HepG2 (cell line): ENCODE results near the gene SEMA6B. TPM values are rescaled to one million over a fixed set of nuclear protein-coding genes. Genes with fewer than 3 reads are reported as not detected.

ENCODE experiments used
- ARNTL ChIP-seq: sonication (generic); formaldehyde crosslinking; IDR thresholded peaks from 2 replicates; pipeline ENCODE4 v1.4.0; 2020; ENCODE audit warnings: mild to moderate bottlenecking, missing genetic modification reagents
- BATF2 ChIP-seq: sonication (generic); formaldehyde crosslinking; IDR thresholded peaks from 2 replicates; pipeline ENCODE4 v1.8.0; 2022; ENCODE audit warnings: mild to moderate bottlenecking, missing genetic modification reagents, moderate library complexity
- DDIT3 ChIP-seq: sonication (generic); formaldehyde crosslinking; IDR thresholded peaks from 2 replicates; pipeline ENCODE4 v1.4.0; 2020; ENCODE audit warnings: mild to moderate bottlenecking, missing genetic modification reagents
- DMTF1 ChIP-seq: sonication (generic); formaldehyde crosslinking; IDR thresholded peaks from 2 replicates; pipeline ENCODE4 v1.4.0; 2020; ENCODE audit warnings: mild to moderate bottlenecking, missing genetic modification reagents
- DPF2 ChIP-seq: sonication (generic); formaldehyde crosslinking; IDR thresholded peaks from 2 replicates; pipeline ENCODE4 v1.4.0; 2020; ENCODE audit warnings: mild to moderate bottlenecking, low read depth, missing genetic modification reagents, borderline replicate concordance
- IRF1 ChIP-seq: sonication (generic); formaldehyde crosslinking; IDR thresholded peaks from 2 replicates; pipeline ENCODE4 v1.4.0; 2020; ENCODE audit warnings: low read depth, mild to moderate bottlenecking, missing genetic modification reagents
- MXI1 ChIP-seq: IDR thresholded peaks from 3 replicates; pipeline ENCODE4 v1.6.1; 2012; ENCODE audit warnings: low read depth, low read length, inconsistent platforms, borderline replicate concordance
- MZF1 ChIP-seq: sonication (generic); formaldehyde crosslinking; IDR thresholded peaks from 2 replicates; pipeline ENCODE4 v1.8.1; 2023; ENCODE audit warnings: mild to moderate bottlenecking, missing genetic modification reagents, borderline replicate concordance
- NCOR1 ChIP-seq: fragments of 200-600 bp; sonication (generic); IDR thresholded peaks from 2 replicates; pipeline ENCODE4 v1.7.0; 2017; ENCODE audit warnings: antibody characterized with exemption, low read length, borderline replicate concordance
- NR0B2 ChIP-seq: sonication (generic); formaldehyde crosslinking; IDR thresholded peaks from 2 replicates; pipeline ENCODE4 v1.4.0; 2020; ENCODE audit warnings: mild to moderate bottlenecking, missing genetic modification reagents
- PAX8 ChIP-seq: sonication (generic); formaldehyde crosslinking; IDR thresholded peaks from 2 replicates; pipeline ENCODE4 v1.8.0; 2022; ENCODE audit warnings: mild to moderate bottlenecking, missing genetic modification reagents, borderline replicate concordance
- RNF219 ChIP-seq: sonication (generic); formaldehyde crosslinking; IDR thresholded peaks from 2 replicates; pipeline ENCODE4 v1.5.0; 2020; ENCODE audit warnings: mild to moderate bottlenecking, missing genetic modification reagents
- TBX2 ChIP-seq: sonication (generic); formaldehyde crosslinking; IDR thresholded peaks from 2 replicates; pipeline ENCODE4 v1.5.0; 2020; ENCODE audit warnings: missing genetic modification reagents, mild to moderate bottlenecking, borderline replicate concordance
- THRA ChIP-seq: sonication (generic); formaldehyde crosslinking; IDR thresholded peaks from 2 replicates; pipeline ENCODE4 v1.4.0; 2020; ENCODE audit warnings: missing genetic modification reagents, borderline replicate concordance
- YEATS2 ChIP-seq: sonication (generic); formaldehyde crosslinking; IDR thresholded peaks from 2 replicates; pipeline ENCODE4 v1.4.0; 2020; ENCODE audit warnings: missing genetic modification reagents, borderline replicate concordance
- ZBTB44 ChIP-seq: sonication (generic); formaldehyde crosslinking; IDR thresholded peaks from 2 replicates; pipeline ENCODE4 v1.4.0; 2020; ENCODE audit warnings: missing genetic modification reagents
- ZNF577 ChIP-seq: sonication (generic); formaldehyde crosslinking; IDR thresholded peaks from 2 replicates; pipeline ENCODE4 v1.4.0; 2020; ENCODE audit warnings: mild to moderate bottlenecking, low read depth, missing genetic modification reagents, borderline replicate concordance
- polyA plus RNA-seq, 8 experiments: library from polyadenylated mRNA; depleted of rRNA in 3 of 8; stranded (reverse) in 7 of 8; unstranded in 1 of 8; fragments of >200 nt; fragmentation: Illumina TruSeq in 4 of 8; extraction: Trizol in 4 of 8; gene quantifications; 2 replicates each; pipeline versions ENCODE4 v1.2.1 to v1.2.3, GENCODE V29; 2011 to 2016; ENCODE audit warnings: low read depth in 4 of 8, missing spikeins in 1 of 8, mixed read lengths in 1 of 8; ENCODE audit not compliant: insufficient read depth in 1 of 8
- total RNA-seq, 5 experiments: library from RNA; depleted of rRNA; stranded (reverse); fragments of >200 nt; fragmentation: Illumina TruSeq; extraction: Trizol; gene quantifications; 2 replicates each; pipeline ENCODE4 v1.2.3, GENCODE V29; 2016; ENCODE audit warnings: low read depth in 1 of 5

The SEMA6B gene
- total and polyA plus RNA-seq, 2 of the 13 experiments (the other 11 are each of a cell fraction or from before 2014, with no cell fraction given): 45.5 to 67.1 TPM

GRCh38 chr19:4583961-4584669, 24.6 kb upstream of the SEMA6B start (continued):
- no peak for TF ChIP-seq IRF1 (CRISPR knock-in tag)
- TF ChIP-seq DDIT3 (CRISPR knock-in tag): no peak
- no peak for TF ChIP-seq NR0B2 (CRISPR knock-in tag)
- no peak for TF ChIP-seq ZNF577 (CRISPR knock-in tag)
- TF ChIP-seq BATF2: peak; percentile 50; the same call in 1 of the 2 replicates
- peak; percentile 80 for TF ChIP-seq TBX2 (CRISPR knock-in tag)
- TF ChIP-seq ARNTL: peak; percentile 58; the same call in 1 of the 2 replicates
- TF ChIP-seq THRA (CRISPR knock-in tag): peak; percentile 97
- no peak for TF ChIP-seq YEATS2 (CRISPR knock-in tag)
- TF ChIP-seq NCOR1: peak; percentile 63; the same call in 1 of the 2 replicates
- TF ChIP-seq ZBTB44 (CRISPR knock-in tag): no peak
- peak; percentile 69; the same call in 1 of the 2 replicates for TF ChIP-seq DPF2 (CRISPR knock-in tag)
- no peak for TF ChIP-seq RNF219 (CRISPR knock-in tag)
- 0 out of 2 replicates have a peak, but pooled peaks have one; percentile 46 for TF ChIP-seq PAX8 (CRISPR knock-in tag)
- peak; percentile 67; the same call in 1 of the 3 replicates for TF ChIP-seq MXI1
- TF ChIP-seq MZF1 (CRISPR knock-in tag): no peak
- TF ChIP-seq DMTF1: no peak
